ENCODE results near the gene MPRIP.

MPRIP gene

DNA sequence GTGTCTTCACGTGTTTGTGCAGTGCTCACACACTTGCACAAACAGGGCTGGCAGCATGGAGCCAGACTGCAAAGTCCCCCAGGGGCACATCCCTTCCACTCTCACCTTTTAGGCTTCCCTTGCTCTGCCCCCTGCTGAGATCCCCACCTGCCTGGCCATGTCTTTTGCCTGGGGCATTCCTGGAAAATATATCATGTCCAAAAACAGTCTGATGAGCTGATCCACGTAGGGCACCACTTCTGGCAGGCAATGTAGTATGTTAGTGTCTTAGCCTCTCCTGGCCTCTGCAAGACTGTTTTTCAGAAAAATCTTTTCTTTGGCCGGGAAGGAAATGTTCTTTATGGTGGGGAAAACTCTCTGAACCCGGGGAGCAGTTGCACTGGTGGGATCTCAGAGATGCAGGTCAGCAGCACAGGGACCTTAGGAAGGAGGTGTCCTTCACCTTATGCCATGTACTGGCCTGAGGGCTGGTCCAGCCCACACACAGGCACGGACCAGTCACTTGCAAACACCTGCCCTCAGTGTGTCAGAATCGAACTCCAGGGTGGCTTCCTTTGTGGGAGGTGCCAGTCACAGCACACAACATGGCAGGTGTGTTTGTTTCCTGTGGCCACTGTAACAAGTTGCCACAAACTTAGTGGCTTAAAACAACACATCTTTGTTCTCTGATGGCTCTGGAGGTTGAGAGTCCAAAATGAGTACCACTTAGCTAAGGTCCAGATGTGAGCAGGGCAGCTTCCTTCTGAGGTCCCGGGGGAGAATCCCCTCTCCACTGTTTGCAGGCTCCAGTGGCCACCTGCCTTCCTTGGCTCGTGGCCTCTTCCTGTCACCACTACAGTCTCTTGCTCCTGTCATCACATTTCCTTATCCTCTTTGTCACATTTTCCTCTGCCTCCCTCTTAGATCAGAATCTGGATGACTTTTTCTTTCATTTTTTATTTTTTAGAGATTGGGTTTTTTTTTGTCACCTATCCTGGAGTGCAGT, 46.6 kb downstream of the MPRIP start:
- no peak for DNase-seq (ENCODE audit: extremely low read depth, insufficient read length)
- H3K36me3 ChIP-seq (ENCODE audit: control insufficient read depth, insufficient read depth, low read length) = peaks cover 23% of the 10 kb centered on the region
- no peak overlapping the region for H3K4me3 ChIP-seq (replicated peaks; ENCODE audit: low read depth, low read length)
- H3K27me3 ChIP-seq (replicated peaks; ENCODE audit: control insufficient read depth, insufficient read depth, low read length) = no peaks in the 10 kb centered on the region
- TF ChIP-seq, protein P1, sequence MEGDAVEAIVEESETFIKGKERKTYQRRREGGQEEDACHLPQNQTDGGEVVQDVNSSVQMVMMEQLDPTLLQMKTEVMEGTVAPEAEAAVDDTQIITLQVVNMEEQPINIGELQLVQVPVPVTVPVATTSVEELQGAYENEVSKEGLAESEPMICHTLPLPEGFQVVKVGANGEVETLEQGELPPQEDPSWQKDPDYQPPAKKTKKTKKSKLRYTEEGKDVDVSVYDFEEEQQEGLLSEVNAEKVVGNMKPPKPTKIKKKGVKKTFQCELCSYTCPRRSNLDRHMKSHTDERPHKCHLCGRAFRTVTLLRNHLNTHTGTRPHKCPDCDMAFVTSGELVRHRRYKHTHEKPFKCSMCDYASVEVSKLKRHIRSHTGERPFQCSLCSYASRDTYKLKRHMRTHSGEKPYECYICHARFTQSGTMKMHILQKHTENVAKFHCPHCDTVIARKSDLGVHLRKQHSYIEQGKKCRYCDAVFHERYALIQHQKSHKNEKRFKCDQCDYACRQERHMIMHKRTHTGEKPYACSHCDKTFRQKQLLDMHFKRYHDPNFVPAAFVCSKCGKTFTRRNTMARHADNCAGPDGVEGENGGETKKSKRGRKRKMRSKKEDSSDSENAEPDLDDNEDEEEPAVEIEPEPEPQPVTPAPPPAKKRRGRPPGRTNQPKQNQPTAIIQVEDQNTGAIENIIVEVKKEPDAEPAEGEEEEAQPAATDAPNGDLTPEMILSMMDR (IDR thresholded peaks at IDR 0.05; ENCODE audit: insufficient read depth, low read length, poor library complexity, severe bottlenecking) = no peak

DNA sequence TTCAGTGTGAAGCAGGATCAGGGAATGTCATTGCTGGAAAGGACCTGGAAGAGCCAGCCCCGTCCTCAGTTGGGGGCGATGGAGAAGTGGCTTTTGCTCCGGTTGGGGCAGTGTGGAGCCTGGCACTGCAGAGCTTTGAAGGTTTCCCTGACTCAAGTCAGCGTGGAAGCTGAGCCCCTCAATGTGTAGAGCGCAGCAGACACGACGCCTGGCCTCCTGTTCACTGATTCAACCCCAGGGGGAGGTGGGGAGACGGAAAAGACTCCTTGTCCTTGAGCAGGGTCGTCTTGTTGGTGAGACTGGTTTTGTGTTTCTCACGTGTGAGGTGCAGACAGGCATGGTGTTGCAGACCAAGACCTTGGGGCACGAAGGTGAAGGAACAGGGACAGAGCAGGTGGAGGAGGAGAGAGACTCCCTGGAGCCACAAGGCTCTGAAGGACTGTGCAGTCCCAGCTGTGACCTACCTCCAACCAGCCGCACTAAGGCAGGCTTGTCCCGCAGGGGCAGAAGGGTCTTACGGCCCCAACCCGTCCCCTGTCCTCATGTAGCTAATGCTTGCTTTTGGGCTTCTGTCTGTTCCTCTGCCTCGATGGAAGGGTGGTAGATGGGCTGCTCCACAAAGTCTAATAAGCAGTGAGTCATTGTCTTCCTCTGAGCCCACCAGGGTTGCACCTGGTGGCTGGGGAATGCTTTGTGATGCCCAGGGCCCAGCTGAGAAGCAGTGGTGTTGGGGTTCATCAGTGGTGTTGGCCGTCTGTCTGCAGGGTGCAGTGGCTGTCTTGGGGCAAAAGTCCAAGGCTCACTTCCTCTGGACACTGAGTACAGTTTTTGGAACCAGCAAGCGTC, 47.8 kb downstream of the MPRIP start:
- no peak for DNase-seq (ENCODE audit: extremely low read depth, insufficient read length)
- Histone ChIP-seq H3K36me3 (ENCODE audit: control insufficient read depth, insufficient read depth, low read length) (peaks cover 17% of the 10 kb centered on the region), H3K27me3 (replicated peaks; ENCODE audit: control insufficient read depth, insufficient read depth, low read length) (no peaks in the 10 kb centered on the region), H3K4me3 (replicated peaks; ENCODE audit: low read depth, low read length) (no peak overlapping the region)
- TF ChIP-seq, protein P1 (IDR thresholded peaks at IDR 0.05; ENCODE audit: insufficient read depth, low read length, poor library complexity, severe bottlenecking) = no peak

- no peak overlapping the region for H3K4me3 ChIP-seq (replicated peaks; ENCODE audit: low read depth, low read length)
- H3K36me3 ChIP-seq (ENCODE audit: control insufficient read depth, insufficient read depth, low read length) = peaks cover 17% of the 10 kb centered on the region
- no peak for DNase-seq (ENCODE audit: extremely low read depth, insufficient read length)
- TF ChIP-seq, protein P1 (IDR thresholded peaks at IDR 0.05; ENCODE audit: insufficient read depth, low read length, poor library complexity, severe bottlenecking) = no peak
- H3K27me3 ChIP-seq (replicated peaks; ENCODE audit: control insufficient read depth, insufficient read depth, low read length) = no peaks in the 10 kb centered on the region
Observed at GRCh38 chr17:17090642-17091103, 48.4 kb downstream of the MPRIP start.

- H3K36me3 ChIP-seq (ENCODE audit: control insufficient read depth, insufficient read depth, low read length) = peaks cover 16% of the 10 kb centered on the region
- TF ChIP-seq, protein P1 (IDR thresholded peaks at IDR 0.05; ENCODE audit: insufficient read depth, low read length, poor library complexity, severe bottlenecking) = no peak
- H3K4me3 ChIP-seq (replicated peaks; ENCODE audit: low read depth, low read length) = no peak overlapping the region
- H3K27me3 ChIP-seq (replicated peaks; ENCODE audit: control insufficient read depth, insufficient read depth, low read length) = no peaks in the 10 kb centered on the region
- DNase-seq (ENCODE audit: extremely low read depth, insufficient read length) = no peak
Observed at GRCh38 chr17:17091276-17091675, 49.0 kb downstream of the MPRIP start.

- Histone ChIP-seq H3K36me3 (ENCODE audit: control insufficient read depth, insufficient read depth, low read length) (peaks cover 19% of the 10 kb centered on the region), H3K27me3 (replicated peaks; ENCODE audit: control insufficient read depth, insufficient read depth, low read length) (no peaks in the 10 kb centered on the region), H3K4me3 (replicated peaks; ENCODE audit: low read depth, low read length) (no peak overlapping the region)
- DNase-seq (ENCODE audit: extremely low read depth, insufficient read length) = no peak
- TF ChIP-seq, protein P1 (IDR thresholded peaks at IDR 0.05; ENCODE audit: insufficient read depth, low read length, poor library complexity, severe bottlenecking) = no peak
Observed at GRCh38 chr17:17091856-17092756, 49.8 kb downstream of the MPRIP start.
